Keratinocyte (primary cell): ENCODE results near the gene SSX5. TPM values are rescaled to one million over a fixed set of nuclear protein-coding genes. Genes with fewer than 3 reads are reported as not detected.

Source experiments
- DNase-seq: peaks from one replicate; pipeline ENCODE4 v3.0.0-alpha.2; 2011; ENCODE audit warnings: low read depth, missing footprints, low spot score
- FAIRE-seq: peaks from 2 replicates; lab custom pipeline; 2011; peaks lifted over from hg19 to GRCh38; lab: Jason Lieb, UNC
- H2AFZ ChIP-seq: 2 replicates; pipeline ENCODE4 v1.6.0; 2012; ENCODE audit warnings: low read length, control low read depth, inconsistent platforms; ENCODE audit not compliant: control insufficient read depth
- H3K27ac ChIP-seq: 2 replicates; pipeline ENCODE4 v1.5.1; 2011; ENCODE audit warnings: low read length; ENCODE audit not compliant: control insufficient read depth, insufficient read depth
- H3K27me3 ChIP-seq: 3 replicates; pipeline ENCODE4 v1.6.0; 2011; ENCODE audit warnings: low read length; ENCODE audit not compliant: control insufficient read depth, insufficient read depth; ENCODE audit errors: extremely low read depth
- H3K36me3 ChIP-seq, 2 experiments: 2 replicates in 1 of 2; 3 replicates in 1 of 2; pipeline ENCODE4 v1.5.1; 2011; ENCODE audit warnings: low read length in 2 of 2, mild to moderate bottlenecking in 1 of 2; ENCODE audit not compliant: control insufficient read depth in 2 of 2, insufficient read depth in 2 of 2; ENCODE audit errors: extremely low read depth in 1 of 2
- H3K4me1 ChIP-seq: 3 replicates; pipeline ENCODE4 v1.5.1; 2011; ENCODE audit warnings: low read length; ENCODE audit not compliant: control insufficient read depth, insufficient read depth; ENCODE audit errors: extremely low read depth
- H3K4me2 ChIP-seq: 3 replicates; pipeline ENCODE4 v1.6.0; 2011; ENCODE audit warnings: low read depth, low read length; ENCODE audit not compliant: control insufficient read depth, insufficient read depth; ENCODE audit errors: extremely low read depth
- H3K4me3 ChIP-seq, 3 experiments: fragments of 200-600 bp in 1 of 3; sonication (generic) in 1 of 3; 2 replicates in 2 of 3; 3 replicates in 1 of 3; pipeline ENCODE4 v1.5.1; 2011 to 2016; ENCODE audit warnings: low read length in 3 of 3, mild to moderate bottlenecking in 3 of 3, control low read depth in 2 of 3, inconsistent platforms in 1 of 3, low read depth in 1 of 3, mixed read lengths in 1 of 3, mixed run types in 1 of 3, moderate library complexity in 1 of 3; ENCODE audit not compliant: control insufficient read depth in 2 of 3, insufficient read depth in 2 of 3; ENCODE audit errors: extremely low read depth in 1 of 3
- H3K79me2 ChIP-seq: 2 replicates; pipeline ENCODE4 v1.6.0; 2012; ENCODE audit warnings: low read length; ENCODE audit not compliant: control insufficient read depth, insufficient read depth
- H3K9ac ChIP-seq: 3 replicates; pipeline ENCODE4 v1.6.0; 2011; ENCODE audit warnings: low read length; ENCODE audit not compliant: control insufficient read depth, insufficient read depth; ENCODE audit errors: extremely low read depth
- H3K9me1 ChIP-seq: 3 replicates; pipeline ENCODE4 v1.6.0; 2011; ENCODE audit warnings: low read length; ENCODE audit not compliant: control insufficient read depth, insufficient read depth; ENCODE audit errors: extremely low read depth
- H3K9me3 ChIP-seq: 2 replicates; pipeline ENCODE4 v1.5.1; 2012; ENCODE audit warnings: low read depth, low read length; ENCODE audit not compliant: control insufficient read depth
- H4K20me1 ChIP-seq: 3 replicates; pipeline ENCODE4 v1.6.0; 2011; ENCODE audit warnings: low read length; ENCODE audit not compliant: control insufficient read depth, insufficient read depth; ENCODE audit errors: extremely low read depth
- EZH2 ChIP-seq: IDR thresholded peaks from one replicate; pipeline ENCODE4 v1.6.1; 2012; ENCODE audit warnings: inconsistent platforms, mild to moderate bottlenecking, low read length, moderate library complexity
- dilution Hi-C: fragments of 300-500 bp; cut with MboI; formaldehyde crosslinking; loops from one replicate; pipeline ENCODE4 v1.7.0; 2020; ENCODE audit warnings: low sequenced_read_pairs; ENCODE audit not compliant: extremely low pct_ligation_motif_present
- polyA plus RNA-seq, 5 experiments: library from polyadenylated mRNA; depleted of rRNA in 3 of 5; stranded (reverse) in 3 of 5; stranded (forward) in 1 of 5; unstranded in 1 of 5; fragments of >200 nt; gene quantifications; 1 replicate in 1 of 5; 2 replicates in 3 of 5; 3 replicates in 1 of 5; pipeline versions ENCODE4 v1.2.1 to v1.2.3, GENCODE V29; 2011 to 2012; ENCODE audit warnings: missing spikeins in 2 of 5, low read depth in 1 of 5, low replicate concordance in 1 of 5
- TF ChIP-seq, protein P1 (sequence below), 3 experiments: IDR thresholded peaks in 1 of 3; conservative IDR thresholded peaks in 1 of 3; optimal IDR thresholded peaks in 1 of 3; 2 replicates in 2 of 3; 3 replicates in 1 of 3; pipeline versions ENCODE3 to v1.5.1; 2011; ENCODE audit warnings: low read length in 3 of 3, mild to moderate bottlenecking in 3 of 3, moderate library complexity in 2 of 3, control low read depth in 1 of 3, inconsistent platforms in 1 of 3; ENCODE audit not compliant: insufficient read depth in 2 of 3; ENCODE audit errors: extremely low read depth in 1 of 3

Gene SSX5
- polyA plus RNA-seq, 1 donor (not counting 4 experiments of a cell fraction or from before 2014, with no cell fraction given), result not detected

DNA sequence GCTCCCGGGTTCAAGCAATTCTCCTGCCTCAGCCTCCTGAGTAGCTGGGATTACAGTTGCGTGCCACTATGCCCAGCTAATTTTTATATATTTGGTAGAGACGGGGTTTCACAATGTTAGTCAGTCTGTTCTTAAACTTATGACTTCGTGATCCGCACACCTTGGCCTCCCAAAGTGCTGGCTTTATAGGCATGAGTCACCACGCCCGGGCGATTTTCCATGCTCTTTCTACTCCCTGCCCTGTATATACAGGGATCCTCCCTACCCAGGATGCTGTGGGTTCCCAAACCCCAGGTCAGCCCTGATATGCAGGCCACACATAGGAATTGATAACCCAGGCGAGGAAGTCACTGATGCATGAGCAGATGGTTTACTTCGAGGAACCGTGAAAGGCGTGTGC, 31.4 kb downstream of the SSX5 start:
- H3K4me2 ChIP-seq, result no peak overlapping the region
- H3K4me1 ChIP-seq, result no peaks in the 10 kb centered on the region
- no peak overlapping the region for H3K4me3 ChIP-seq
- no peaks in the 10 kb centered on the region for H3K27me3 ChIP-seq
- no peaks in the 10 kb centered on the region for H3K9me3 ChIP-seq
- TF ChIP-seq EZH2, result no peak
- TF ChIP-seq, protein P1, sequence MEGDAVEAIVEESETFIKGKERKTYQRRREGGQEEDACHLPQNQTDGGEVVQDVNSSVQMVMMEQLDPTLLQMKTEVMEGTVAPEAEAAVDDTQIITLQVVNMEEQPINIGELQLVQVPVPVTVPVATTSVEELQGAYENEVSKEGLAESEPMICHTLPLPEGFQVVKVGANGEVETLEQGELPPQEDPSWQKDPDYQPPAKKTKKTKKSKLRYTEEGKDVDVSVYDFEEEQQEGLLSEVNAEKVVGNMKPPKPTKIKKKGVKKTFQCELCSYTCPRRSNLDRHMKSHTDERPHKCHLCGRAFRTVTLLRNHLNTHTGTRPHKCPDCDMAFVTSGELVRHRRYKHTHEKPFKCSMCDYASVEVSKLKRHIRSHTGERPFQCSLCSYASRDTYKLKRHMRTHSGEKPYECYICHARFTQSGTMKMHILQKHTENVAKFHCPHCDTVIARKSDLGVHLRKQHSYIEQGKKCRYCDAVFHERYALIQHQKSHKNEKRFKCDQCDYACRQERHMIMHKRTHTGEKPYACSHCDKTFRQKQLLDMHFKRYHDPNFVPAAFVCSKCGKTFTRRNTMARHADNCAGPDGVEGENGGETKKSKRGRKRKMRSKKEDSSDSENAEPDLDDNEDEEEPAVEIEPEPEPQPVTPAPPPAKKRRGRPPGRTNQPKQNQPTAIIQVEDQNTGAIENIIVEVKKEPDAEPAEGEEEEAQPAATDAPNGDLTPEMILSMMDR (optimal IDR thresholded peaks at IDR 0.05 in 1 of 3, IDR thresholded peaks at IDR 0.05 in 1 of 3, conservative IDR thresholded peaks at IDR 0.05 in 1 of 3; ENCODE audit: extremely low read depth in 1 of 3, insufficient read depth in 2 of 3, low read length in 3 of 3), result no peak
- dilution Hi-C loops, result no loop called here
- no peaks in the 10 kb centered on the region for H3K9me1 ChIP-seq
- FAIRE-seq (no peak), DNase-seq (no peak)
- H3K9ac ChIP-seq, result no peak overlapping the region
- no peaks in the 10 kb centered on the region for H3K79me2 ChIP-seq
- no peaks in the 10 kb centered on the region for H4K20me1 ChIP-seq
- H2AFZ ChIP-seq, result no peak overlapping the region
- H3K27ac ChIP-seq, result no peak overlapping the region
- no peaks in the 10 kb centered on the region for H3K36me3 ChIP-seq

DNA sequence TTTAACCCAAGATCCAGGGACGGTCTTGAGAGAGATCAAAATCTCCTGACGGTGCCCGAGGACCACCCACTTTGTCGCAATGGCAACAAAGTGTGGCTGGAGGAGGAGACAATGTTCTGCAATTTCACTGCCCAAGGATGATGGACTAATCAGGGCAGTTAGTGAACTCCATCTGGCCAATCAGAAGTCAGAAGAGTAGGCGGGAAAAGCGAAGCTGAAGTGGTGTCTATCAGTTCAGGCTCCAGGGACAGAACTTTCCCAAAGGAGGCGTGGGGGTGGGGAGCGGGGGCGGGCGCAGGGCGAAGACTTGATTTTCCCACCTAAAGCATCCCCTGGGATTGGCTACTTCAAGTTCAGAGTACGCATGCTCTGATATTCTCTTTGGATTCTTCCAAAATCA, 40.6 kb downstream of the SSX5 start:
- Histone ChIP-seq H3K9me1 (no peaks in the 10 kb centered on the region), H3K9me3 (no peaks in the 10 kb centered on the region), H3K27ac (no peak overlapping the region), H4K20me1 (no peaks in the 10 kb centered on the region), H3K4me1 (no peaks in the 10 kb centered on the region), H3K27me3 (no peaks in the 10 kb centered on the region), H3K36me3 (no peaks in the 10 kb centered on the region), H3K4me2 (no peak overlapping the region), H3K4me3 (no peak overlapping the region), H2AFZ (no peak overlapping the region), H3K79me2 (no peaks in the 10 kb centered on the region), H3K9ac (no peak overlapping the region)
- no peak for DNase-seq
- FAIRE-seq, result no peak
- dilution Hi-C loops, result no loop called here
- TF ChIP-seq EZH2, result no peak
- TF ChIP-seq, protein P1 (optimal IDR thresholded peaks at IDR 0.05 in 1 of 3, IDR thresholded peaks at IDR 0.05 in 1 of 3, conservative IDR thresholded peaks at IDR 0.05 in 1 of 3; ENCODE audit: extremely low read depth in 1 of 3, insufficient read depth in 2 of 3, low read length in 3 of 3), result no peak
